Neural cell (in vitro differentiated cells): ENCODE results near the gene ZNF770. TPM values are rescaled to one million over a fixed set of nuclear protein-coding genes. Genes with fewer than 3 reads are reported as not detected.

Experiments used
- H2AFZ ChIP-seq: fragments of 200-600, 300-800 bp; sonication (generic), shearing (Covaris generic); 2 replicates; pipeline ENCODE4 v1.6.0; 2014; ENCODE audit warnings: low read depth, mild to moderate bottlenecking, antibody characterized with exemption, low read length, moderate library complexity
- H3F3A ChIP-seq: fragments of 200-600 bp; shearing (Covaris generic); 2 replicates; pipeline ENCODE4 v1.6.1; 2016; ENCODE audit warnings: mild to moderate bottlenecking, moderate library complexity, mixed read lengths, antibody characterized with exemption, low read length; ENCODE audit not compliant: insufficient read depth, poor library complexity, severe bottlenecking
- H3K27ac ChIP-seq: fragments of 200-600, 300-800 bp; sonication (generic), shearing (Covaris generic); 2 replicates; pipeline ENCODE4 v1.5.1; 2014; ENCODE audit warnings: mild to moderate bottlenecking, low read length, moderate library complexity
- H3K27me3 ChIP-seq: fragments of 300-800, 200-600 bp; sonication (generic), shearing (Covaris generic); 2 replicates; pipeline ENCODE4 v1.6.0; 2014; ENCODE audit warnings: mild to moderate bottlenecking, low read depth, low read length, moderate library complexity; ENCODE audit not compliant: insufficient read depth
- H3K36me3 ChIP-seq: fragments of 300-800, 200-600 bp; sonication (generic), shearing (Covaris generic); 2 replicates; pipeline ENCODE4 v1.5.1; 2014; ENCODE audit warnings: mild to moderate bottlenecking, antibody characterized with exemption, low read length, moderate library complexity; ENCODE audit not compliant: insufficient read depth
- H3K4me2 ChIP-seq: fragments of 300-800, 200-600 bp; sonication (generic), shearing (Covaris generic); 2 replicates; pipeline ENCODE4 v1.6.0; 2014; ENCODE audit warnings: mild to moderate bottlenecking, low read length
- H3K4me3 ChIP-seq: fragments of 300-800, 200-600 bp; sonication (generic), shearing (Covaris generic); 2 replicates; pipeline ENCODE4 v1.5.1; 2014; ENCODE audit warnings: mild to moderate bottlenecking, low read length, moderate library complexity
- H3K79me2 ChIP-seq: fragments of 200-600 bp; shearing (Covaris generic); replicated peaks from 2 replicates; pipeline ENCODE4 v1.6.0; 2014; ENCODE audit warnings: mild to moderate bottlenecking, low read length, moderate library complexity; ENCODE audit not compliant: insufficient read depth
- H3K9ac ChIP-seq: fragments of 300-800, 200-600 bp; sonication (generic), shearing (Covaris generic); 2 replicates; pipeline ENCODE4 v1.6.1; 2016; ENCODE audit warnings: mild to moderate bottlenecking, low read length, mixed read lengths
- H3K9me2 ChIP-seq: fragments of 200-600 bp; shearing (Covaris generic); 2 replicates; pipeline ENCODE4 v1.6.1; 2016; ENCODE audit warnings: mild to moderate bottlenecking, low read length, mixed read lengths; ENCODE audit not compliant: insufficient read depth
- H3K9me3 ChIP-seq: fragments of 200-600, 300-800 bp; sonication (generic), shearing (Covaris generic); 2 replicates; pipeline ENCODE4 v1.6.1; 2016; ENCODE audit warnings: mild to moderate bottlenecking, mixed run types, low read length, moderate library complexity, mixed read lengths
- H4K20me1 ChIP-seq: fragments of 200-600 bp; shearing (Covaris generic); 2 replicates; pipeline ENCODE4 v1.6.1; 2016; ENCODE audit warnings: mild to moderate bottlenecking, mixed run types; ENCODE audit not compliant: insufficient read depth
- EP300 ChIP-seq: fragments of 450-650 bp; conservative IDR thresholded peaks from 2 replicates; pipeline ENCODE4 v1.6.1; 2014; ENCODE audit warnings: antibody characterized with exemption, mild to moderate bottlenecking, moderate library complexity; ENCODE audit not compliant: poor library complexity, severe bottlenecking
- MXI1 ChIP-seq: fragments of 450-650 bp; conservative IDR thresholded peaks from 2 replicates; pipeline ENCODE4 v1.6.1; 2014; ENCODE audit warnings: antibody characterized with exemption, mild to moderate bottlenecking; ENCODE audit not compliant: poor library complexity, severe bottlenecking
- POLR2AphosphoS5 ChIP-seq: IDR thresholded peaks from 2 replicates; pipeline ENCODE4 v1.6.1; 2012
- RAD21 ChIP-seq: fragments of 450-650 bp; conservative IDR thresholded peaks from 2 replicates; pipeline ENCODE4 v1.6.1; 2014; ENCODE audit warnings: antibody characterized with exemption, mild to moderate bottlenecking, moderate library complexity
- REST ChIP-seq: IDR thresholded peaks from 2 replicates; pipeline ENCODE4 v1.6.1; 2012; ENCODE audit warnings: borderline replicate concordance
- SMC3 ChIP-seq: fragments of 450-650 bp; conservative IDR thresholded peaks from 2 replicates; pipeline ENCODE4 v1.6.1; 2014; ENCODE audit warnings: antibody characterized with exemption, mild to moderate bottlenecking, moderate library complexity; ENCODE audit not compliant: poor library complexity
- TAF1 ChIP-seq: IDR thresholded peaks from 2 replicates; pipeline ENCODE4 v1.6.1; 2012; ENCODE audit warnings: low read depth
- polyA plus RNA-seq: library from polyadenylated mRNA; depleted of rRNA; stranded (reverse); fragments of >200 nt; gene quantifications from 2 replicates; pipeline ENCODE4 v1.2.3, GENCODE V29; 2014
- TF ChIP-seq, protein P1 (sequence below): fragments of 450-650 bp; IDR thresholded peaks from 2 replicates; pipeline ENCODE4 v1.5.1; 2014; ENCODE audit warnings: antibody characterized with exemption, mild to moderate bottlenecking, moderate library complexity; ENCODE audit not compliant: poor library complexity, severe bottlenecking

The ZNF770 gene
- polyA plus RNA-seq, 1 donor from 2014 or later = 18.9 TPM

DNA sequence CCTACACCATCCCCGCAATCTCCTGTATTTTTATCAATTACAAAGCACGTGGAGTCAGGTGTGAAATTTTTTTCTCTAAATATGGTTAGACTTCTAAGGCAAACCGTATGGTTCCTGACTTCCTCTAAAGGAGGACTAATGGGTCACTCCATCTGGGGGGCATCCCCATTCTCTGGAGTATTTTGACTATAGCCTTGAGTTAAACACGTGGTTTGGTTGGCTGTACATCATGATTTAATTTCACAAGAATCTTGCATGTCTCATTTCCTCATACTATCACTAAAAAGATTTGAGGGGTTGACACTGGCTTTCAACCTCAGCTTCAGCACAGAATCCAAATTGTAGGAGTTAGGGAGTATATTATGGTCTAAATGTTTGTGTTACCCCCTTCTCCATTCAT is 25.3 kb upstream of the ZNF770 start:
- H3K9me3 ChIP-seq = no peaks in the 10 kb centered on the region
- H3K79me2 ChIP-seq = no peaks in the 10 kb centered on the region
- no peak for TF ChIP-seq REST
- no peak for TF ChIP-seq SMC3
- TF ChIP-seq TAF1 = no peak
- no peak for TF ChIP-seq EP300
- no peak for TF ChIP-seq RAD21
- H2AFZ ChIP-seq = no peak overlapping the region
- H3K9me2 ChIP-seq = no peaks in the 10 kb centered on the region
- H3K27ac ChIP-seq = no peak overlapping the region
- no peaks in the 10 kb centered on the region for H3K27me3 ChIP-seq
- no peak overlapping the region for H3K4me2 ChIP-seq
- no peak overlapping the region for H3K9ac ChIP-seq
- no peaks in the 10 kb centered on the region for H3F3A ChIP-seq
- no peaks in the 10 kb centered on the region for H3K36me3 ChIP-seq
- H4K20me1 ChIP-seq = no peaks in the 10 kb centered on the region
- no peak overlapping the region for H3K4me3 ChIP-seq

DNA sequence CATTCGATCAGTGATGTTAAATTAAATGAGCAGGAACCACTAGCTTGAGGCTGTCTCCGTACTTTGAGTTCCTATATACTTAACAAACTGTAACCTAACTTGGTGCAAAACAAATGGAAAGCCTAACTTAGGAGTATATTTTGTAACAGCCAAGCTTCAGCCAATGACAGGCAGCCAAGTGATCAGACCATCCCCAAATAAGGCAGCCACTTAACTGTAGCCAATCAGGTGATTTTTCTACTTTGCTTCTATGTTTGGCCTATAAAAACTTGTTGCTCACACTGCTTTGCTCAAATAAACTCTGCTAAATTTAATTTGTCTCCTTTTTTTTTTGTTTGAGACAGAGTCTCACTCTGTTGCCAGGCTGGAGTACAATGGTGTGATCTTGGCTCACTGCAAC is 19.3 kb upstream of the ZNF770 start:
- Histone ChIP-seq H3K9me2 (no peaks in the 10 kb centered on the region), H4K20me1 (no peaks in the 10 kb centered on the region), H3K4me2 (no peak overlapping the region), H3K36me3 (no peaks in the 10 kb centered on the region), H3K79me2 (no peaks in the 10 kb centered on the region), H3K4me3 (no peak overlapping the region), H3K27me3 (no peaks in the 10 kb centered on the region), H3K27ac (no peak overlapping the region), H2AFZ (no peak overlapping the region), H3F3A (no peaks in the 10 kb centered on the region), H3K9me3 (no peaks in the 10 kb centered on the region), H3K9ac (no peak overlapping the region)
- TF ChIP-seq, protein P1, sequence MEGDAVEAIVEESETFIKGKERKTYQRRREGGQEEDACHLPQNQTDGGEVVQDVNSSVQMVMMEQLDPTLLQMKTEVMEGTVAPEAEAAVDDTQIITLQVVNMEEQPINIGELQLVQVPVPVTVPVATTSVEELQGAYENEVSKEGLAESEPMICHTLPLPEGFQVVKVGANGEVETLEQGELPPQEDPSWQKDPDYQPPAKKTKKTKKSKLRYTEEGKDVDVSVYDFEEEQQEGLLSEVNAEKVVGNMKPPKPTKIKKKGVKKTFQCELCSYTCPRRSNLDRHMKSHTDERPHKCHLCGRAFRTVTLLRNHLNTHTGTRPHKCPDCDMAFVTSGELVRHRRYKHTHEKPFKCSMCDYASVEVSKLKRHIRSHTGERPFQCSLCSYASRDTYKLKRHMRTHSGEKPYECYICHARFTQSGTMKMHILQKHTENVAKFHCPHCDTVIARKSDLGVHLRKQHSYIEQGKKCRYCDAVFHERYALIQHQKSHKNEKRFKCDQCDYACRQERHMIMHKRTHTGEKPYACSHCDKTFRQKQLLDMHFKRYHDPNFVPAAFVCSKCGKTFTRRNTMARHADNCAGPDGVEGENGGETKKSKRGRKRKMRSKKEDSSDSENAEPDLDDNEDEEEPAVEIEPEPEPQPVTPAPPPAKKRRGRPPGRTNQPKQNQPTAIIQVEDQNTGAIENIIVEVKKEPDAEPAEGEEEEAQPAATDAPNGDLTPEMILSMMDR = no peak
- TF ChIP-seq TAF1 (no peak), POLR2AphosphoS5 (no peak), EP300 (no peak)

DNA sequence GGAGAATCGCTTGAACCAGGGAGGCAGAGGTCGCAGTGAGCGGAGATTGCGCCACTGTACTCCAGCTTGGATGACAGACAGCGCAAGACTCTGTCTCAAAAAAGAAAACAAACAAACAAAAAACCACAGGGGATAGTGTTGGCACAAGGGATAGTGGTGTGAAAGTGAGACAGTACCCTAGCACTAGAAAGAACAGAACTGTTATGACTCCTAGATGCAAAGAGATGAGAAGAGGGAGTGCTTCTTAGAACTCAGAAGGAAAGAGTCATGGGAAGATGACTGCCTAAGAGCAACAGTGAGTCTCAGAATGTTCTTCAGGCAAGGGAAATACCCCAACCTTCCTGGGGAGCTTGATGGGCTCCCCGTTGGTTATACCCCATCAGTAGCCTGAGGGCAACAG is 17.8 kb upstream of the ZNF770 start:
- Histone ChIP-seq H3F3A (no peaks in the 10 kb centered on the region), H3K9ac (no peak overlapping the region), H3K9me2 (no peaks in the 10 kb centered on the region), H3K27me3 (no peaks in the 10 kb centered on the region), H3K79me2 (no peaks in the 10 kb centered on the region), H3K9me3 (no peaks in the 10 kb centered on the region), H4K20me1 (no peaks in the 10 kb centered on the region), H3K4me3 (no peak overlapping the region), H3K4me2 (no peak overlapping the region), H3K27ac (no peak overlapping the region), H2AFZ (no peak overlapping the region), H3K36me3 (no peaks in the 10 kb centered on the region)
- TF ChIP-seq EP300 (no peak), MXI1 (no peak), REST (no peak), TAF1 (no peak), RAD21 (no peak)
- TF ChIP-seq, protein P1 = no peak
